Right atrium auricular region (tissue), 2 donors: ENCODE results near the gene PSAPL1. TPM values are rescaled to one million over a fixed set of nuclear protein-coding genes. Genes with fewer than 3 reads are reported as not detected.

Source experiments
- DNase-seq: peaks from one replicate; pipeline ENCODE4 v3.0.0-alpha.2; 2019; ENCODE audit warnings: low spot score
- H3K27ac ChIP-seq, 2 donors: fragments of 200-600 bp; sonication (generic); 1 replicate in 1 of 2; 2 replicates in 1 of 2; pipeline ENCODE4 v1.5.1; 2016 to 2019
- H3K27me3 ChIP-seq, 2 donors: fragments of 200-600 bp; sonication (generic); one replicate each; pipeline versions ENCODE4 v1.5.1 to v1.6.0; 2017 to 2019
- H3K36me3 ChIP-seq: fragments of 200-600 bp; sonication (generic); one replicate; pipeline ENCODE4 v1.5.1; 2016
- H3K4me1 ChIP-seq, 2 donors: fragments of 200-600 bp; sonication (generic); one replicate each; pipeline versions ENCODE4 v1.5.1 to v1.6.0; 2017 to 2019
- H3K4me3 ChIP-seq, 2 donors: fragments of 200-600 bp; sonication (generic); 1 replicate in 1 of 2; 2 replicates in 1 of 2; pipeline ENCODE4 v1.5.1; 2017 to 2019; ENCODE audit warnings: mild to moderate bottlenecking in 1 of 2, moderate library complexity in 1 of 2
- H3K9me3 ChIP-seq, 2 donors: fragments of 200-600 bp; sonication (generic); one replicate each; pipeline ENCODE4 v1.5.1; 2019
- total RNA-seq, 2 donors: library from RNA; depleted of rRNA; stranded (reverse); fragments of >200 nt; gene quantifications; one replicate each; pipeline ENCODE4 v1.1.0, GENCODE V29; 2016
- TF ChIP-seq, protein P1 (sequence below), 2 donors: fragments of 200-600 bp; sonication (generic); IDR thresholded peaks; one replicate each; pipeline ENCODE4 v1.5.1; 2019; ENCODE audit warnings: antibody characterized with exemption in 2 of 2

Gene PSAPL1
- total RNA-seq, 2 donors from 2014 or later: 0.12 TPM; not detected in 1

DNA sequence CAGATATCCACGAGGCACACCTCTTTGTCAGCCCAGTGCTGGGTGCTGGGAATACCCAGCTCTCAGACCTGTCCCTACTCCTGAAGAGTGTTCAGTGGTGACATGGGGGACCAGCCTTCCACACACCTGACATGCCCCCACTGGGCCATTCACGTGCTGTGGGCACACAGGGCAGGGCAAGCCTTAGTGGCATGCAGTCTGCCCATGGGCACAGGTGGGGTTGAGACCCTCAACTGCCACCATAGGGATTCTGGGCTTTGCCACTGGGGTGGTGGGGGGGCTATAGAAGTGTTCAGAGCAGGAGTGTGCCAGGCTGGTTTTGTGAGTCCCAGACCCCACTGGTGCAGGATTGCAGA, 16.7 kb upstream of the PSAPL1 start:
- Histone ChIP-seq H3K36me3 (no peaks in the 10 kb centered on the region), H3K9me3 (no peaks in the 10 kb centered on the region), H3K4me3 (no peak overlapping the region), H3K27ac (no peak overlapping the region), H3K4me1 (no peaks in the 10 kb centered on the region), H3K27me3 (no peaks in the 10 kb centered on the region)
- no peak for DNase-seq
- TF ChIP-seq, protein P1, sequence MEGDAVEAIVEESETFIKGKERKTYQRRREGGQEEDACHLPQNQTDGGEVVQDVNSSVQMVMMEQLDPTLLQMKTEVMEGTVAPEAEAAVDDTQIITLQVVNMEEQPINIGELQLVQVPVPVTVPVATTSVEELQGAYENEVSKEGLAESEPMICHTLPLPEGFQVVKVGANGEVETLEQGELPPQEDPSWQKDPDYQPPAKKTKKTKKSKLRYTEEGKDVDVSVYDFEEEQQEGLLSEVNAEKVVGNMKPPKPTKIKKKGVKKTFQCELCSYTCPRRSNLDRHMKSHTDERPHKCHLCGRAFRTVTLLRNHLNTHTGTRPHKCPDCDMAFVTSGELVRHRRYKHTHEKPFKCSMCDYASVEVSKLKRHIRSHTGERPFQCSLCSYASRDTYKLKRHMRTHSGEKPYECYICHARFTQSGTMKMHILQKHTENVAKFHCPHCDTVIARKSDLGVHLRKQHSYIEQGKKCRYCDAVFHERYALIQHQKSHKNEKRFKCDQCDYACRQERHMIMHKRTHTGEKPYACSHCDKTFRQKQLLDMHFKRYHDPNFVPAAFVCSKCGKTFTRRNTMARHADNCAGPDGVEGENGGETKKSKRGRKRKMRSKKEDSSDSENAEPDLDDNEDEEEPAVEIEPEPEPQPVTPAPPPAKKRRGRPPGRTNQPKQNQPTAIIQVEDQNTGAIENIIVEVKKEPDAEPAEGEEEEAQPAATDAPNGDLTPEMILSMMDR (IDR thresholded peaks at IDR 0.05): no peak

- no peak for DNase-seq
- Histone ChIP-seq H3K4me1 (no peaks in the 10 kb centered on the region), H3K9me3 (no peaks in the 10 kb centered on the region), H3K27me3 (no peaks in the 10 kb centered on the region), H3K36me3 (no peaks in the 10 kb centered on the region), H3K4me3 (no peak overlapping the region), H3K27ac (no peak overlapping the region)
- TF ChIP-seq, protein P1 (IDR thresholded peaks at IDR 0.05): no peak
Measured at GRCh38 chr4:7450775-7451433, 16.2 kb upstream of the PSAPL1 start.

DNA sequence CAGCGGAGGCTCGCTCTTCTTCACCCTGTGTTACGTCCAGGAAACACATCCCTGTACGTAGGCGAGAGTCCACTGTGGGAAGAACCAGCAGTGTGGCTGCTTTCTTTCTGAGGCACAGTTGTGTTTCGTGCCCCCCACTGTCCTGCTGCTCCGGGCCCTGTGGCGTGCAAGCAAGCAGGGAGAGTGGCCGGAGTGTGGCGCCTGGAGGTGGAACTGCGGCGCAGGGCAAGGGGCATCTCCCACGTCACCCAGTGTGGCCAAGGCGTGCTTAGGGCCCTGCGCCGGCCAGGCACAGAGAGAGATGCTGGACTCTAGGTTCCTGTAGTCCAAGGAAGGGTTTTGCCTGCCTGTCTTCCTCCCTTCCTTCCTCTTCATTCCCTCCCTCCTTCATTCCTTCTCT, 13.3 kb upstream of the PSAPL1 start:
- H3K9me3 ChIP-seq: no peaks in the 10 kb centered on the region

GRCh38 chr4:7447236-7447635, 12.5 kb upstream of the PSAPL1 start:
- no peak for DNase-seq
- Histone ChIP-seq H3K4me3 (no peak overlapping the region), H3K4me1 (no peaks in the 10 kb centered on the region), H3K27ac (no peak overlapping the region), H3K36me3 (no peaks in the 10 kb centered on the region), H3K27me3 (no peaks in the 10 kb centered on the region), H3K9me3 (no peaks in the 10 kb centered on the region)
- TF ChIP-seq, protein P1 (IDR thresholded peaks at IDR 0.05): no peak

More for the DNA sequence above, 13.3 kb upstream of the PSAPL1 start:
- Histone ChIP-seq H3K36me3 (no peaks in the 10 kb centered on the region), H3K27me3 (no peaks in the 10 kb centered on the region), H3K4me1 (no peaks in the 10 kb centered on the region), H3K27ac (no peak overlapping the region), H3K4me3 (no peak overlapping the region)
- TF ChIP-seq, protein P1 (IDR thresholded peaks at IDR 0.05): no peak
- DNase-seq: no peak

DNA sequence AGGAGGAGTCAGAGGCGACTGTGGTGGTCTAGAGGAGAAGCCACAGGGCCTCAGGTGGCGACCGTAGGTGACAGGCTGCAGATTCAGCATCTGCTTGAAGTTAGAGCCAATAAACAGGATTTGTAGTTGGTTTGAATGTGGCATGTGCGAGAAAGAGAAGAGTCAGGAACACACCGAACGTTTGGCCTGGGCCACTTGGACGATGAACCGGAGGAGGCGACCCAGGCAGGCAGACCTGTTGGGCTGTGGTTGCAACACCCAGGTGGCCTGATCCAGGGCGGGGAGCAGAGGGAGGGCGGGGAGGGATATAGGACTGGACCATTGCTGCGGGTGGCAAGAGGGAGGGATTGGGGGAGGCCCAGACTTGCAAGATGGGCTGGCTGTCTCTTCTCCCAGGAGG, 10.0 kb upstream of the PSAPL1 start:
- no peaks in the 10 kb centered on the region for H3K27me3 ChIP-seq
- no peaks in the 10 kb centered on the region for H3K4me1 ChIP-seq
- H3K27ac ChIP-seq: no peak overlapping the region
- H3K36me3 ChIP-seq: no peaks in the 10 kb centered on the region
- H3K9me3 ChIP-seq: no peaks in the 10 kb centered on the region
- TF ChIP-seq, protein P1 (IDR thresholded peaks at IDR 0.05): no peak
- no peak for DNase-seq
- H3K4me3 ChIP-seq: no peak overlapping the region

DNA sequence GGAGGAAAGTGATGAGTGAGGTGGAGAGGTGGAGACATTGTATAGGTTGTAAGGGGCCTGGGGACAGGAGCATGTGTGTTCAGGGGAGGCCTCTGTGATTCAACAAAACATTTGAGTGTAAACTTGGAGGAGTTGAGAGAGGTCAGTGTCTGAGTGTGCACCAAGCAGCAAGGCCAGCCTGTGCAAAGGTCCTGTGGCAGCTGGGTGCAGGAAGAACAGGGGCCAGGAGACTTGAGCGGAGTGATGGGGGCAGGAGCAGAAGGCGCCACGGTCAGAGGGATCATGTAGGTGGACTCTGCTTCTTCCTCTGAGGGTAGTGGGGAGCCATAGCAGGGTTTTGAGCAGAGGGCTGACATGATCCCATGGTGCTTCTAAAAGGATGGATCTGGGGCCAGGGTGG, 9.6 kb upstream of the PSAPL1 start:
- DNase-seq: no peak
- Histone ChIP-seq H3K36me3 (no peaks in the 10 kb centered on the region), H3K4me1 (no peaks in the 10 kb centered on the region), H3K27me3 (no peaks in the 10 kb centered on the region), H3K9me3 (no peaks in the 10 kb centered on the region), H3K4me3 (no peak overlapping the region), H3K27ac (no peak overlapping the region)
- TF ChIP-seq, protein P1 (IDR thresholded peaks at IDR 0.05): no peak
